Measurements from ENCODE around the gene TIMP2.

DNA sequence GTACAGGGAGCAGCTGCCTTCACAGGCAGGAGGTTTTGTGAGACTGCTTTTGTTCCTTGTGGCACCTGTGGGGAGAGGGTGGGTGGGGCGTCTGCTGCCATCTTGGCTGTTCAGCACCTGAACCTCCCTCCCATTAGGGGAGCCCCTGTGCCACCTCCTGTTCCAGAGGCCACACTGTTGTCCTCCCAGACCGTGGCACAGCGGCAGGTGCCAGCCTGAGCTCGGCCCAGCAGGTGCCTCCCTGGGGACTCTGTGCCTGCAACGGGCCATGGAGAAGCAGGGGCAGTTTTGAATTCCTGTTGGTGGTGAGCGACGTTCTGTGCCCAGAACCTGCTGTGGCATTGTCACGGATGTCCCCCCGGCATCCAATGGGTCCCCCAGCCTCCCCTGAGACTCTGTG is 44.7 kb upstream of the TIMP2 start:
- TF ChIP-seq CTCF (IDR thresholded peaks at IDR 0.05) = no peak
- no peak for TF ChIP-seq POLR2A (IDR thresholded peaks at IDR 0.05)
- TF ChIP-seq POLR2AphosphoS5 (IDR thresholded peaks at IDR 0.05) = no peak
- no peak for TF ChIP-seq EP300 (IDR thresholded peaks at IDR 0.05)

All from gastroesophageal sphincter (tissue), 3 donors.